ENCODE measurements around the gene RPTOR.
"Not testable (repeated sequence)": the region's sequence is repeated elsewhere in the genome, so short reads cannot be mapped to it uniquely, and the experiment has no call there.

Gene RPTOR

GRCh38 chr17:80516171-80516932, 28.3 kb upstream of the RPTOR start:
- FAIRE-seq, result no peak

GRCh38 chr17:80517641-80518040, 27.0 kb upstream of the RPTOR start:
- no peak for FAIRE-seq

- no peak for FAIRE-seq
These were observed 26.2 kb upstream of the RPTOR start for GRCh38 chr17:80518392-80518791.

- FAIRE-seq, result no peak
These were observed 25.4 kb upstream of the RPTOR start for GRCh38 chr17:80519091-80519781.

- no peak for FAIRE-seq
These were observed 23.7 kb upstream of the RPTOR start for GRCh38 chr17:80520810-80521455.

GRCh38 chr17:80523054-80523744, 21.4 kb upstream of the RPTOR start:
- FAIRE-seq, result no peak

GRCh38 chr17:80523956-80524712, 20.5 kb upstream of the RPTOR start:
- no peak for FAIRE-seq

- FAIRE-seq, result no peak
These were observed 18.3 kb upstream of the RPTOR start for GRCh38 chr17:80526116-80526910.

GRCh38 chr17:80527016-80527645, 17.5 kb upstream of the RPTOR start:
- no peak for FAIRE-seq

- no peak for FAIRE-seq
These were observed 16.1 kb upstream of the RPTOR start for GRCh38 chr17:80528536-80528935.

GRCh38 chr17:80529104-80529903, 15.3 kb upstream of the RPTOR start:
- FAIRE-seq, result no peak

- no peak for FAIRE-seq
These were observed 14.7 kb upstream of the RPTOR start for GRCh38 chr17:80529904-80530292.

- no peak for FAIRE-seq
These were observed 13.2 kb upstream of the RPTOR start for GRCh38 chr17:80531400-80531799.

- not testable (repeated sequence) for FAIRE-seq
These were observed 7.3 kb upstream of the RPTOR start for GRCh38 chr17:80537386-80537785.

GRCh38 chr17:80538484-80538883, 6.2 kb upstream of the RPTOR start:
- no peak for FAIRE-seq

- FAIRE-seq, result no peak
These were observed 5.5 kb upstream of the RPTOR start for GRCh38 chr17:80539022-80539641.

GRCh38 chr17:80545499-80545826, 825 bp downstream of the RPTOR start:
- FAIRE-seq, result no peak

GRCh38 chr17:80546267-80546666, 1.6 kb downstream of the RPTOR start:
- no peak for FAIRE-seq

GRCh38 chr17:80552523-80552922, 7.9 kb downstream of the RPTOR start:
- no peak for FAIRE-seq

- no peak for FAIRE-seq
These were observed 10.6 kb downstream of the RPTOR start for GRCh38 chr17:80555266-80555665.

Measured in endometrium (tissue), 2 donors.